Mesothelial cell of epicardium (in vitro differentiated cells): Measurements from ENCODE around the gene SFXN4. TPM values are rescaled to one million over a fixed set of nuclear protein-coding genes. Genes with fewer than 3 reads are reported as not detected.

Experiments used
- DNase-seq, 2 experiments: peaks; one replicate each; pipeline ENCODE4 v3.0.0; 2021; ENCODE audit warnings: low spot score in 2 of 2; ENCODE audit not compliant: unreplicated experiment in 2 of 2
- H3K27ac Mint-ChIP-seq: 2 replicates; pipeline ENCODE4 v1.8.0; 2021; ENCODE audit warnings: mixed read lengths
- H3K27me3 Mint-ChIP-seq: 2 replicates; pipeline ENCODE4 v1.8.0; 2021; ENCODE audit warnings: low read depth, mixed read lengths
- H3K36me3 Mint-ChIP-seq: 2 replicates; pipeline ENCODE4 v1.8.0; 2021; ENCODE audit warnings: mixed read lengths
- H3K4me1 Mint-ChIP-seq: 2 replicates; pipeline ENCODE4 v1.8.0; 2021; ENCODE audit warnings: mixed read lengths
- H3K4me3 Mint-ChIP-seq: 2 replicates; pipeline ENCODE4 v1.8.0; 2021; ENCODE audit warnings: mild to moderate bottlenecking, moderate library complexity, mixed read lengths
- H3K9me3 Mint-ChIP-seq: 2 replicates; pipeline ENCODE4 v1.8.0; 2021; ENCODE audit warnings: mixed read lengths
- total RNA-seq: library from RNA; stranded (reverse); gene quantifications from 3 replicates; pipeline ENCODE4 v1.2.1, GENCODE V29; 2021
- TF ChIP-seq, protein P1 (sequence below): fragments of 200-600 bp; sonication (generic); IDR thresholded peaks from one replicate; pipeline ENCODE4 v1.5.0; 2021; ENCODE audit warnings: antibody characterized with exemption; ENCODE audit not compliant: unreplicated experiment

The SFXN4 gene
- total RNA-seq, 1 donor from 2014 or later: 37.2 TPM

DNA sequence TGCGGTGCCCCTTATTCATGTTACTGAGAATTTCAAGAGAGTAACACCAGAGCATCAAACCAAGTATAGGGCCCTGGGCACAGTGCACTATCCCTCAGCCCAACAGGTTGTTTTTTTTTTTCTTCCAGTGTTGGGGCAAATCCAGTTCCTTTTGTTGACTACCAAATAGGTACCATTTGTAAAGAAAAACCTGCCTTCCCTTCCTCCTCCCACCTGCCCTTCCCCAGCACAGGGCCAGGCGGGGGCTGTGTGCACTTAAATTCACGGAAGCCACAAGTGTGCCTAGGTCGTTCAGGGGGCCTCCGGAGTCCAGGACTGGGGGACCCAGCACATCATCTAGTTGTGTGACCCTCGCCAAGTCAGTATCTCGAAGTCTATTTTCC is 595 bp upstream of the SFXN4 start:
- Mint-ChIP-seq H3K9me3 (no peaks in the 10 kb centered on the region), H3K27me3 (no peaks in the 10 kb centered on the region), H3K4me1 (peaks cover 24% of the 10 kb centered on the region), H3K4me3 (peak overlapping the region; percentile 88), H3K36me3 (peaks cover 18% of the 10 kb centered on the region), H3K27ac (peak overlapping the region; percentile 88)
- TF ChIP-seq, protein P1, sequence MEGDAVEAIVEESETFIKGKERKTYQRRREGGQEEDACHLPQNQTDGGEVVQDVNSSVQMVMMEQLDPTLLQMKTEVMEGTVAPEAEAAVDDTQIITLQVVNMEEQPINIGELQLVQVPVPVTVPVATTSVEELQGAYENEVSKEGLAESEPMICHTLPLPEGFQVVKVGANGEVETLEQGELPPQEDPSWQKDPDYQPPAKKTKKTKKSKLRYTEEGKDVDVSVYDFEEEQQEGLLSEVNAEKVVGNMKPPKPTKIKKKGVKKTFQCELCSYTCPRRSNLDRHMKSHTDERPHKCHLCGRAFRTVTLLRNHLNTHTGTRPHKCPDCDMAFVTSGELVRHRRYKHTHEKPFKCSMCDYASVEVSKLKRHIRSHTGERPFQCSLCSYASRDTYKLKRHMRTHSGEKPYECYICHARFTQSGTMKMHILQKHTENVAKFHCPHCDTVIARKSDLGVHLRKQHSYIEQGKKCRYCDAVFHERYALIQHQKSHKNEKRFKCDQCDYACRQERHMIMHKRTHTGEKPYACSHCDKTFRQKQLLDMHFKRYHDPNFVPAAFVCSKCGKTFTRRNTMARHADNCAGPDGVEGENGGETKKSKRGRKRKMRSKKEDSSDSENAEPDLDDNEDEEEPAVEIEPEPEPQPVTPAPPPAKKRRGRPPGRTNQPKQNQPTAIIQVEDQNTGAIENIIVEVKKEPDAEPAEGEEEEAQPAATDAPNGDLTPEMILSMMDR: no peak
- no peak for DNase-seq

DNA sequence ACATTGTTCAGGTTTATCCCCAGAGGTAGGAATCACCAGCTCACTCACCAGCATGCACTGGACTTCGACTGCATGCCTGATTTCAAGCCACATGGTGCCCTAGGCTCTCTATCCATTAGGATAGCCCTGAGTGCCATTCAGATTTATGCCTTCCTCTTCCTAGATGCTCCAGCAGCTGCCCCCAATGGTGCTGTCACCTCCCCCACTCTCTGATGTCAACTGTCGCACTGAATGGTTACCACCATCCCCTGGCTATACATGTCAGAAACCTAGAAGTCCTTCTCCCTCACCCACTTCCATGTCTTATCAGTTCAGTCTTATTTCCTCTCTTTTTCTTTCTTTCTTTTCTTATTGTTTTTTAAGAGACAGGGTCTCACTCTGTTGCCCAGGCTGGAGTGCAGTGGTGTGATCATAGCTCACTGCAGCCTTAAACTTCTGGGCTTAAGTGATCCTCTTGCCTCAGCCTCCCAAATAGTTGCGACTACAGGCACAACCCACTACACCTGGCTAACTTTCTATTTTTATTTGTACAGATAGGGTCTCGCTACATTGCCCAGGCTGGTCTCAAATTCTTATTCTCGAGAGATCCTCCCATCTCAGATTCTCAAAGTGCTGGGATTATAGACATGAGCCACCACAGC is 2.9 kb downstream of the SFXN4 start:
- Mint-ChIP-seq H3K9me3 (no peaks in the 10 kb centered on the region), H3K27me3 (no peaks in the 10 kb centered on the region)

DNA sequence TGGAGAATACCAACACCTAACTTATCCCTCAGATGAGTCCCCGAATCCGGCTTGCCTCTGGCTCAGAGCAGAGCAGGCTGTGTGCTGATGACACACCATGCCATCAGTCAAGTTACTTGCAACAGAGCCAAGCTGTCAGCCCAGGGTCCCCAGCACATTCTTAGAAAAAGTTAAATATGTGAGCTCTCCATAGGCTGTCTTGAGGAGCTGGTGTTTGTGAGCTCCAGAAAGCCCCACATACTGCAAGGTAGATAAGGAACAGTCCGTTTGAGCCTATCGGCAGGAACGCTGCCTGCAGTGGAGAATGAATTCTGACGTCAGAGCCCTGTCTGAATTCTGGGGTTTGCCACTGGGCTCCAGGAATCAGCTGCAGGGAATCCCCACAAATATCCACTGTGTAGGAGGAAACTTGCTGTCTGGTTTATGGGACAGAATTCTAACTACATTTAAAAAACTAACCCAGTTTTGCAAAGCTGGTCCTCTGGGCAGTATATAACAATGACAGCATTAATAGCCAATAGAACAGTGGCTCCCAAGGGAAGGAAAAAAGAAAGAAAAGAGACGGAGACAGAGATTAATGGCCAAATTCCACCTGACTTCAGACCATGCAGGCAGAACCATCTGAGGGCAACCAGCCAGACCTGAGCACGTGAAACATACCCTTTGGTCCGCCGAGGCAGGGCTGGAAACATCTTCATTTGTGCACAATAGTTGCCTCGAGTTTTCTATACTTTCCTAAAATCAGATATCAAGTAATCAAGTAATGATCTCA is 3.6 kb downstream of the SFXN4 start:
- peak overlapping the region; percentile 26 for H3K4me3 Mint-ChIP-seq
- H3K9me3 Mint-ChIP-seq: no peaks in the 10 kb centered on the region
- H3K36me3 Mint-ChIP-seq: peaks cover 10% of the 10 kb centered on the region
- peak overlapping the region; percentile 94 for H3K27ac Mint-ChIP-seq
- TF ChIP-seq, protein P1: no peak
- peaks cover 24% of the 10 kb centered on the region for H3K4me1 Mint-ChIP-seq
- no peak for DNase-seq
- H3K27me3 Mint-ChIP-seq: no peaks in the 10 kb centered on the region

More for the DNA sequence above, 2.9 kb downstream of the SFXN4 start:
- no peak for DNase-seq
- H3K4me3 Mint-ChIP-seq: no peak overlapping the region
- H3K36me3 Mint-ChIP-seq: peaks cover 9% of the 10 kb centered on the region
- H3K4me1 Mint-ChIP-seq: peaks cover 24% of the 10 kb centered on the region
- no peak overlapping the region for H3K27ac Mint-ChIP-seq
- TF ChIP-seq, protein P1: no peak

DNA sequence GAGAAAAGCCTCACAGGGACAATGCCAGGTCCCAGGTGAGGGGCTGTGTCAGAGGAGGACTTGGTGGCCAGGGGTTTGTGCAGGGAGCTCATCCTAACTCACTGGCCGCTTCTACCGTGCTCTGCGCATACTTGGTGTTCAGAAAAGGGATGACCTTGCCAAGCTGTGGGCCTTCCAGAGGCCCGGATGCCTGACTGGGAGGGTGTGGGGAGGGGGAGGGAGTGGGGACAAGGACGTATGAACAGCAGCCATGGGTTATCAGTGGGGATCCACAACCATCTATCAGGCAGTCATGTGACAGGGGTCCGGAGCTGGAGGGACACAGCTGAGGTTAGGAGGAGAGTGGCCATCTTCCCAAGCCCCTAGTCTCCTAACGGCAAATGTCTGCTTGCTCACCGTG is 6.2 kb downstream of the SFXN4 start:
- Mint-ChIP-seq H3K36me3 (peaks cover 18% of the 10 kb centered on the region), H3K27me3 (no peaks in the 10 kb centered on the region), H3K4me1 (peaks cover 14% of the 10 kb centered on the region), H3K9me3 (no peaks in the 10 kb centered on the region), H3K4me3 (no peak overlapping the region), H3K27ac (no peak overlapping the region)
- DNase-seq: no peak
- TF ChIP-seq, protein P1: no peak

DNA sequence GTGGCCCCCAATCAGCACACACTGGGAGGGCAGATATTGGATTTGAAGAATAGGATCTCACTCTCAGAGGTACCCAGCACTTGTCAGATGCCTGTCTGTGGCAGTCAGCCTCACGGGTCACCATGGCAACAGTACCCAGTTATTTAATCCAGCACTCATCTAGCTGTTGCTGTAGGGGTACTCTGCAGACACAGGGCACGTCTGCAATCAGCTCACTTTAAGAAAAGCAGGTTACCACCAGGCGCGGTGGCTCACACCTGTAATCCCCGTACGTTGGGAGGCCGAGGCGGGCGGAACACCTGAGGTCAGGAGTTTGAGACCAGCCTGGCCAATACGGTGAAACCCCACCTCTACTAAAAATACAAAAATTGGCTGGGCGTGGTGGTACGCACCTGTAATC is 11.9 kb downstream of the SFXN4 start:
- DNase-seq: no peak
- peaks cover 3% of the 10 kb centered on the region for H3K9me3 Mint-ChIP-seq
- no peak overlapping the region for H3K4me3 Mint-ChIP-seq
- no peak overlapping the region for H3K27ac Mint-ChIP-seq
- peaks cover 39% of the 10 kb centered on the region for H3K36me3 Mint-ChIP-seq
- no peaks in the 10 kb centered on the region for H3K27me3 Mint-ChIP-seq
- TF ChIP-seq, protein P1: no peak
- H3K4me1 Mint-ChIP-seq: no peaks in the 10 kb centered on the region
